HG02884 (cell line): ENCODE results near the gene PCARE.

ENCODE experiments used
- ATAC-seq: cut with Tn5 transposase; IDR thresholded peaks from one replicate; pipeline ENCODE4 v1.9.1; 2021; ENCODE audit warnings: mild to moderate bottlenecking, moderate library complexity; ENCODE audit not compliant: unreplicated experiment

The PCARE gene

GRCh38 chr2:29040552-29040951 lies 33.8 kb downstream of the PCARE start:
- no peak for ATAC-seq

GRCh38 chr2:29039718-29040480 lies 34.4 kb downstream of the PCARE start:
- no peak for ATAC-seq

- ATAC-seq: no peak
These were observed 39.1 kb downstream of the PCARE start for GRCh38 chr2:29035016-29035745.

- no peak for ATAC-seq
These were observed 40.7 kb downstream of the PCARE start for GRCh38 chr2:29033656-29034055.

- no peak for ATAC-seq
These were observed 41.2 kb downstream of the PCARE start for GRCh38 chr2:29033172-29033571.

- ATAC-seq: no peak
These were observed 42.1 kb downstream of the PCARE start for GRCh38 chr2:29032189-29032588.

- ATAC-seq: no peak
These were observed 43.3 kb downstream of the PCARE start for GRCh38 chr2:29031046-29031445.

GRCh38 chr2:29025711-29026110 lies 48.6 kb downstream of the PCARE start:
- no peak for ATAC-seq

- ATAC-seq: no peak
These were observed 49.4 kb downstream of the PCARE start for GRCh38 chr2:29024882-29025430.

GRCh38 chr2:29023188-29023587 lies 51.1 kb downstream of the PCARE start:
- no peak for ATAC-seq

GRCh38 chr2:29022679-29023078 lies 51.6 kb downstream of the PCARE start:
- ATAC-seq: no peak

GRCh38 chr2:29021886-29022285 lies 52.4 kb downstream of the PCARE start:
- ATAC-seq: no peak

GRCh38 chr2:29017716-29018435 lies 56.4 kb downstream of the PCARE start:
- no peak for ATAC-seq

GRCh38 chr2:29016504-29016903 lies 57.8 kb downstream of the PCARE start:
- ATAC-seq: no peak

- ATAC-seq: no peak
These were observed 58.4 kb downstream of the PCARE start for GRCh38 chr2:29015701-29016470.

GRCh38 chr2:29014811-29015421 lies 59.4 kb downstream of the PCARE start:
- peak; percentile 62 for ATAC-seq

- no peak for ATAC-seq
These were observed 60.0 kb downstream of the PCARE start for GRCh38 chr2:29014331-29014730.

- no peak for ATAC-seq
These were observed 61.1 kb downstream of the PCARE start for GRCh38 chr2:29013057-29013780.

GRCh38 chr2:29012211-29012681 lies 62.1 kb downstream of the PCARE start:
- ATAC-seq: no peak
